K562 (cell line): ENCODE data around the gene MAU2. TPM values are rescaled to one million over a fixed set of nuclear protein-coding genes. Genes with fewer than 3 reads are reported as not detected.
"Not testable (repeated sequence)": the region's sequence is repeated elsewhere in the genome, so short reads cannot be mapped to it uniquely, and the experiment has no call there.

Source experiments
- ATAC-seq: fragments of 200-7000 bp; cut with Tn5 transposase; 3 replicates; pipeline ENCODE4 v1.9.1; 2020; ENCODE audit warnings: moderate library complexity
- BruUV-seq: library from RNA; stranded (reverse); fragments of 400-500 nt; replicated peaks from 2 replicates; lab custom pipeline; 2021; lab: Mats Ljungman, UMichigan
- CTCF ChIA-PET: fragments of 300-600 bp; formaldehyde crosslinking; extraction: SDS; loops from one replicate; lab custom pipeline; 2021; ENCODE audit warnings: low intra/inter-chr PET ratio; lab: Yijun Ruan, JAX
- POLR2A ChIA-PET: fragments of 300-600, 350-650 bp; sonication (Branson Sonifier 250); formaldehyde crosslinking; extraction: SDS; loops from one replicate; lab custom pipeline; 2021; ENCODE audit warnings: antibody characterized with exemption, inconsistent platforms; lab: Yijun Ruan, JAX
- DNase-seq, 4 experiments: peaks; one replicate each; pipeline versions ENCODE4 v3.0.0 to v3.0.0-alpha.2; 2011 to 2018; ENCODE audit warnings: low spot score in 3 of 4, mixed read lengths in 3 of 4; ENCODE audit errors: extremely low read depth in 1 of 4
- FAIRE-seq: peaks from 2 replicates; lab custom pipeline; 2011; peaks lifted over from hg19 to GRCh38; lab: Jason Lieb, UNC
- H2AFZ ChIP-seq: 2 replicates; pipeline ENCODE4 v1.6.0; 2011; ENCODE audit warnings: low read depth, low read length, control low read depth, inconsistent platforms
- H3K27ac ChIP-seq: fragments of 200-600 bp; 3 replicates; pipeline ENCODE4 v1.8.0; 2011; ENCODE audit warnings: low read depth, mild to moderate bottlenecking, control low read depth, inconsistent platforms, low read length, moderate library complexity, mixed read lengths; ENCODE audit errors: extremely low read depth
- H3K27me3 ChIP-seq, 2 experiments: fragments of 300-600 bp in 1 of 2; 2 replicates in 1 of 2; 3 replicates in 1 of 2; pipeline versions ENCODE4 v1.6.0 to v1.8.0; 2011; ENCODE audit warnings: inconsistent platforms in 2 of 2, low read length in 2 of 2, mild to moderate bottlenecking in 1 of 2, mixed read lengths in 1 of 2, moderate library complexity in 1 of 2; ENCODE audit not compliant: control insufficient read depth in 2 of 2, insufficient read depth in 2 of 2
- H3K36me3 ChIP-seq: fragments of 300-600 bp; 3 replicates; pipeline ENCODE4 v1.8.0; 2011; ENCODE audit warnings: mild to moderate bottlenecking, low read length, inconsistent platforms; ENCODE audit not compliant: control insufficient read depth, insufficient read depth
- H3K4me1 ChIP-seq, 2 experiments: fragments of 200-600 bp in 1 of 2; replicated peaks in 1 of 2; 2 replicates in 1 of 2; 3 replicates in 1 of 2; pipeline versions ENCODE4 v1.5.1 to v1.8.0; 2011; ENCODE audit warnings: inconsistent platforms in 2 of 2, low read length in 2 of 2, mild to moderate bottlenecking in 1 of 2, mixed read lengths in 1 of 2, moderate library complexity in 1 of 2; ENCODE audit not compliant: control insufficient read depth in 2 of 2, insufficient read depth in 2 of 2
- H3K4me2 ChIP-seq: 2 replicates; pipeline ENCODE4 v1.6.1; 2011; ENCODE audit warnings: low read length, control low read depth, inconsistent platforms, mixed read lengths; ENCODE audit not compliant: insufficient read depth
- H3K4me3 ChIP-seq: fragments of 200-600 bp; sonication (generic), shearing (Covaris generic); 2 replicates; pipeline ENCODE4 v1.5.1; 2016; ENCODE audit warnings: control low read depth, inconsistent platforms
- H3K79me2 ChIP-seq: fragments of 200-600 bp; 3 replicates; pipeline ENCODE4 v1.8.0; 2011; ENCODE audit warnings: low read length, inconsistent platforms; ENCODE audit not compliant: control insufficient read depth, insufficient read depth
- H3K9ac ChIP-seq, 2 experiments: 2 replicates each; pipeline versions ENCODE4 v1.6.0 to v1.6.1; 2011; ENCODE audit warnings: low read depth in 2 of 2, low read length in 2 of 2, control low read depth in 1 of 2, inconsistent platforms in 1 of 2, mild to moderate bottlenecking in 1 of 2, mixed read lengths in 1 of 2; ENCODE audit not compliant: insufficient read depth in 1 of 2
- H3K9me1 ChIP-seq: one replicate; pipeline ENCODE4 v1.6.0; 2011; ENCODE audit warnings: inconsistent platforms, mild to moderate bottlenecking, low read length, moderate library complexity; ENCODE audit not compliant: control insufficient read depth, insufficient read depth
- H3K9me3 ChIP-seq: replicated peaks from 2 replicates; pipeline ENCODE4 v1.5.1; 2011; ENCODE audit warnings: low read depth, low read length, inconsistent platforms; ENCODE audit not compliant: control insufficient read depth, insufficient read depth
- H4K20me1 ChIP-seq: replicated peaks from 2 replicates; pipeline ENCODE4 v1.6.1; 2011; ENCODE audit warnings: low read length, inconsistent platforms, mixed read lengths; ENCODE audit not compliant: control insufficient read depth, insufficient read depth
- BHLHE40 ChIP-seq: IDR thresholded peaks from 2 replicates; pipeline ENCODE4 v1.6.1; 2011; ENCODE audit warnings: low read length, improper control_type of control experiment
- CXXC5 ChIP-seq: fragments of 250-450 bp; sonication (Bioruptor Pico); IDR thresholded peaks from 2 replicates; pipeline ENCODE4 v1.8.0; 2022; ENCODE audit warnings: inconsistent platforms, mild to moderate bottlenecking, moderate library complexity
- MAX ChIP-seq: sonication (generic); formaldehyde crosslinking; IDR thresholded peaks from 2 replicates; pipeline ENCODE4 v1.9.0; 2022; ENCODE audit warnings: mild to moderate bottlenecking, missing genetic modification reagents
- RAD51 ChIP-seq: fragments of 450-650 bp; IDR thresholded peaks from 2 replicates; pipeline ENCODE4 v1.7.1; 2016; ENCODE audit warnings: low read depth, mild to moderate bottlenecking, borderline replicate concordance
- SMAD4 ChIP-seq: fragments of 250-450 bp; sonication (Bioruptor Pico); conservative IDR thresholded peaks from 2 replicates; pipeline ENCODE4 v1.8.0; 2021; ENCODE audit warnings: inconsistent platforms, mild to moderate bottlenecking, moderate library complexity
- TFE3 ChIP-seq: fragments of 450-650 bp; formaldehyde crosslinking; IDR thresholded peaks from 2 replicates; pipeline ENCODE4 v1.4.0; 2020; ENCODE audit warnings: mild to moderate bottlenecking, mixed read lengths
- TOE1 ChIP-seq, 2 experiments: fragments of 450-650 bp in 1 of 2; sonication (generic) in 1 of 2; formaldehyde crosslinking in 1 of 2; IDR thresholded peaks; 2 replicates each; pipeline versions ENCODE4 v1.7.1 to v1.8.0; 2016 to 2022; ENCODE audit warnings: borderline replicate concordance in 2 of 2, mild to moderate bottlenecking in 2 of 2, antibody characterized with exemption in 1 of 2, inconsistent platforms in 1 of 2, low read depth in 1 of 2, missing genetic modification reagents in 1 of 2, moderate library complexity in 1 of 2
- USF1 ChIP-seq: sonication (generic); formaldehyde crosslinking; IDR thresholded peaks from 2 replicates; pipeline ENCODE4 v1.9.0; 2022; ENCODE audit warnings: mild to moderate bottlenecking, missing genetic modification reagents
- WGBS: fragments of 100-300 bp; shearing (Covaris generic); methylation state at CpG from one replicate; pipeline ENCODE4 v1.1.6; 2016; ENCODE audit warnings: low coverage, mixed read lengths; ENCODE audit not compliant: insufficient coverage; ENCODE audit errors: missing lambda C conversion rate; 5-methylcytosine and 5-hydroxymethylcytosine counted together
- in situ Hi-C: fragments of 300-500 bp; cut with MboI; formaldehyde crosslinking; loops from 4 replicates; pipeline ENCODE4 v1.15.0; 2018; ENCODE audit warnings: inconsistent platforms, mixed read lengths
- intact Hi-C: fragments of 100-400 bp; cut with micrococcal nuclease; formaldehyde crosslinking; loops from 2 replicates; pipeline ENCODE4 v1.14.2; 2022
- polyA plus RNA-seq, 8 experiments: library from polyadenylated mRNA; depleted of rRNA in 4 of 8; stranded (reverse) in 5 of 8; unstranded in 3 of 8; fragments of >200 nt; fragmentation: Nextera tagmentation in 2 of 8; fragmentation: Illumina TruSeq in 1 of 8; extraction: Ambion mirVana in 2 of 8; extraction: Trizol in 1 of 8; gene quantifications; 2 replicates each; pipeline versions ENCODE4 v1.2.1 to v1.2.3, GENCODE V29; 2011 to 2014; ENCODE audit warnings: inconsistent platforms in 1 of 8, missing spikeins in 1 of 8
- total RNA-seq, 7 experiments: library from RNA; depleted of rRNA in 6 of 7; stranded (reverse); fragments of >200 nt in 6 of 7; fragmentation: Illumina TruSeq in 2 of 7; extraction: Trizol in 2 of 7; gene quantifications; 2 replicates each; pipeline versions ENCODE4 v1.2.1 to v1.2.3, GENCODE V29; 2011 to 2021; ENCODE audit warnings: low replicate concordance in 1 of 7
- TF ChIP-seq, protein P1 (sequence below), 2 experiments: IDR thresholded peaks; 2 replicates each; pipeline ENCODE4 v1.6.1; 2011; ENCODE audit warnings: borderline replicate concordance in 1 of 2, control low read depth in 1 of 2, low read depth in 1 of 2, low read length in 1 of 2, mild to moderate bottlenecking in 1 of 2, mixed read lengths in 1 of 2, moderate library complexity in 1 of 2; ENCODE audit not compliant: insufficient read depth in 1 of 2, insufficient read length in 1 of 2, poor library complexity in 1 of 2, severe bottlenecking in 1 of 2; ENCODE audit errors: extremely low read depth in 1 of 2
- TF ChIP-seq, protein P2 (sequence below): fragments of 450-650 bp; IDR thresholded peaks from 2 replicates; pipeline ENCODE4 v1.6.1; 2018; ENCODE audit not compliant: partially characterized antibody

The MAU2 gene
- total and polyA plus RNA-seq, 9 of the 15 experiments (the other 6 are each of a cell fraction or from before 2014, with no cell fraction given), result 1.2 to 48.1 (median 19.4) TPM

GRCh38 chr19:19389683-19390082, 69.1 kb downstream of the MAU2 start:
- H3K27ac ChIP-seq, result peak overlapping the region; percentile 80
- POLR2A ChIA-PET, result interaction anchor here (0.6 to 2.5 kb wide), 7 partner anchors 9 to 29 kb away, joined by 3 to 24 read pairs (median 6); partner anchors contain the start of gene GATAD2A
- ATAC-seq; in situ Hi-C loops; H3K9me1 ChIP-seq; H3K27me3 ChIP-seq; H2AFZ ChIP-seq; FAIRE-seq; H3K9me3 ChIP-seq; BruUV-seq; CTCF ChIA-PET; H4K20me1 ChIP-seq; DNase-seq; TF ChIP-seq TOE1 (CRISPR knock-in tag; IDR thresholded peaks at IDR 0.05; ENCODE audit: borderline replicate concordance, low read depth): not testable (repeated sequence)
- H3K4me1 ChIP-seq, result peaks cover 30 to 43% of the 10 kb centered on the region in 2 experiments
- peak overlapping the region; percentile 81 for H3K4me2 ChIP-seq
- H3K36me3 ChIP-seq, result peaks cover 21% of the 10 kb centered on the region; the same call in 2 of the 3 replicates
- H3K79me2 ChIP-seq, result peaks cover 93% of the 10 kb centered on the region
- H3K4me3 ChIP-seq, result peak overlapping the region; percentile 96
- 43% methylated on average over 10 of the region's 12 CpGs for WGBS
- intact Hi-C loops, result loop anchor here (5.0 kb wide), 1 partner anchor 98 kb away; no protein-coding TSS in a partner anchor
- H3K9ac ChIP-seq, result peak overlapping the region; percentile 90 to 95
- TF ChIP-seq USF1 (peak; percentile 71), BHLHE40 (peak; percentile 66), MAX (CRISPR knock-in tag) (peak; percentile 71), SMAD4 (CRISPR knock-in tag) (0 out of 2 replicates have a peak, but pooled peaks have one; percentile 24), RAD51 (peak; percentile 68; the same call in 1 of the 2 replicates), CXXC5 (CRISPR knock-in tag) (0 out of 2 replicates have a peak, but pooled peaks have one; percentile 18), TOE1 (IDR thresholded peaks at IDR 0.05; ENCODE audit: borderline replicate concordance) (peak; percentile 63; the same call in 1 of the 2 replicates), TFE3 (CRISPR knock-in tag) (peak; percentile 58)
- TF ChIP-seq, protein P1, sequence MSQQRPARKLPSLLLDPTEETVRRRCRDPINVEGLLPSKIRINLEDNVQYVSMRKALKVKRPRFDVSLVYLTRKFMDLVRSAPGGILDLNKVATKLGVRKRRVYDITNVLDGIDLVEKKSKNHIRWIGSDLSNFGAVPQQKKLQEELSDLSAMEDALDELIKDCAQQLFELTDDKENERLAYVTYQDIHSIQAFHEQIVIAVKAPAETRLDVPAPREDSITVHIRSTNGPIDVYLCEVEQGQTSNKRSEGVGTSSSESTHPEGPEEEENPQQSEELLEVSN (IDR thresholded peaks at IDR 0.05; ENCODE audit: borderline replicate concordance in 1 of 2, extremely low read depth in 1 of 2, insufficient read depth in 1 of 2, insufficient read length in 1 of 2, low read depth in 1 of 2, low read length in 1 of 2, poor library complexity in 1 of 2, severe bottlenecking in 1 of 2), result peak in 1 of 2 experiments; percentile 48
- TF ChIP-seq, protein P2, sequence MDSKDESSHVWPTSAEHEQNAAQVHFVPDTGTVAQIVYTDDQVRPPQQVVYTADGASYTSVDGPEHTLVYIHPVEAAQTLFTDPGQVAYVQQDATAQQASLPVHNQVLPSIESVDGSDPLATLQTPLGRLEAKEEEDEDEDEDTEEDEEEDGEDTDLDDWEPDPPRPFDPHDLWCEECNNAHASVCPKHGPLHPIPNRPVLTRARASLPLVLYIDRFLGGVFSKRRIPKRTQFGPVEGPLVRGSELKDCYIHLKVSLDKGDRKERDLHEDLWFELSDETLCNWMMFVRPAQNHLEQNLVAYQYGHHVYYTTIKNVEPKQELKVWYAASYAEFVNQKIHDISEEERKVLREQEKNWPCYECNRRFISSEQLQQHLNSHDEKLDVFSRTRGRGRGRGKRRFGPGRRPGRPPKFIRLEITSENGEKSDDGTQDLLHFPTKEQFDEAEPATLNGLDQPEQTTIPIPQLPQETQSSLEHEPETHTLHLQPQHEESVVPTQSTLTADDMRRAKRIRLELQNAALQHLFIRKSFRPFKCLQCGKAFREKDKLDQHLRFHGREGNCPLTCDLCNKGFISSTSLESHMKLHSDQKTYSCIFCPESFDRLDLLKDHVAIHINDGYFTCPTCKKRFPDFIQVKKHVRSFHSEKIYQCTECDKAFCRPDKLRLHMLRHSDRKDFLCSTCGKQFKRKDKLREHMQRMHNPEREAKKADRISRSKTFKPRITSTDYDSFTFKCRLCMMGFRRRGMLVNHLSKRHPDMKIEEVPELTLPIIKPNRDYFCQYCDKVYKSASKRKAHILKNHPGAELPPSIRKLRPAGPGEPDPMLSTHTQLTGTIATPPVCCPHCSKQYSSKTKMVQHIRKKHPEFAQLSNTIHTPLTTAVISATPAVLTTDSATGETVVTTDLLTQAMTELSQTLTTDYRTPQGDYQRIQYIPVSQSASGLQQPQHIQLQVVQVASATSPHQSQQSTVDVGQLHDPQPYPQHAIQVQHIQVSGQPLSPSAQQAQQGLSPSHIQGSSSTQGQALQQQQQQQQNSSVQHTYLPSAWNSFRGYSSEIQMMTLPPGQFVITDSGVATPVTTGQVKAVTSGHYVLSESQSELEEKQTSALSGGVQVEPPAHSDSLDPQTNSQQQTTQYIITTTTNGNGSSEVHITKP, result peak; percentile 44
